Uterus (tissue), 4 donors: ENCODE measurements around the gene DNAI7. TPM values are rescaled to one million over a fixed set of nuclear protein-coding genes. Genes with fewer than 3 reads are reported as not detected.

Source experiments
- DNase-seq, 2 donors: peaks; one replicate each; pipeline ENCODE4 v3.0.0-alpha.2; 2019 to 2020
- H3K27ac ChIP-seq, 2 donors: fragments of 200-600 bp; sonication (generic); 1 replicate in 1 of 2; 2 replicates in 1 of 2; pipeline ENCODE4 v1.5.1; 2016 to 2018
- H3K27me3 ChIP-seq, 2 donors: fragments of 200-600 bp; sonication (generic); one replicate each; pipeline ENCODE4 v1.5.1; 2018 to 2019; ENCODE audit warnings: control low read depth in 1 of 2
- H3K36me3 ChIP-seq, 2 donors: fragments of 200-600 bp; sonication (generic); one replicate each; pipeline ENCODE4 v1.5.1; 2019; ENCODE audit warnings: control low read depth in 1 of 2
- H3K4me1 ChIP-seq, 2 donors: fragments of 200-600 bp; sonication (generic); one replicate each; pipeline ENCODE4 v1.5.1; 2018 to 2019; ENCODE audit warnings: control low read depth in 1 of 2
- H3K4me3 ChIP-seq, 2 donors: fragments of 200-600 bp; sonication (generic); 1 replicate in 1 of 2; 2 replicates in 1 of 2; pipeline ENCODE4 v1.5.1; 2018 to 2019; ENCODE audit warnings: mild to moderate bottlenecking in 1 of 2
- H3K9me3 ChIP-seq, 2 donors: fragments of 200-600 bp; sonication (generic); one replicate each; pipeline ENCODE4 v1.5.1; 2019; ENCODE audit warnings: control low read depth in 1 of 2
- POLR2A ChIP-seq, 2 donors: fragments of 450-650 bp; IDR thresholded peaks; one replicate each; pipeline ENCODE4 v1.6.1; 2016; ENCODE audit warnings: antibody characterized with exemption in 2 of 2, mild to moderate bottlenecking in 1 of 2, moderate library complexity in 1 of 2
- intact Hi-C: fragments of 100-400 bp; cut with DNase I; formaldehyde crosslinking; loops from one replicate; pipeline ENCODE4 v1.15.1; 2023; ENCODE audit warnings: low total_unique reads
- total RNA-seq, 4 donors: library from RNA; depleted of rRNA in 3 of 4; stranded (reverse); fragments of >200 nt in 3 of 4; gene quantifications; one replicate each; pipeline versions ENCODE4 v1.1.0 to v1.2.4, GENCODE V29; 2014 to 2023
- TF ChIP-seq, protein P1 (sequence below), 4 experiments: fragments of 200-600 bp in 2 of 4; fragments of 450-650 bp in 2 of 4; sonication (generic) in 2 of 4; IDR thresholded peaks; one replicate each; pipeline ENCODE4 v1.5.1; 2016 to 2019; ENCODE audit warnings: antibody characterized with exemption in 4 of 4, mild to moderate bottlenecking in 2 of 4, moderate library complexity in 1 of 4
- donor health status: DM: yes; HTN: yes; CAD: no.

Gene DNAI7
- total RNA-seq, 4 donors from 2014 or later: 0.77 to 5.2 (median 4.8) TPM; not detected in 1

DNA sequence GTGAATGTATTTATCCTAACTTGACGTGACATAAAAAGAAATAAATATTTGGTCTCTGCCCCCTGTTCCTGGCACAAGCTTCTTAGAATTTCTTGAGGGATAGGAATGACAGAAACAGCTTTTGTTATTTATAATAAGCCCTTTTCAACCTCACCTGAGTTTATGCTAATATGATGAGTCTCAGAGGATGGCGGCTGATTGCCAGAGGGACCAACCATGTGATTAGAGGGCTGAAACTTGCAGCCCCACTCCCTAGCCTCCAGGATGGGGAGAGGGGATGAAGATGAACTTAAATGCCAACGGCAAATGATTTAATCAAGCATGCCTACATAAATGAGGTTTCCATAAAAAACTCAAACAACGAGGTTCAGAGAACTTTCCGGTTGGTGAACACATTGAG lies 42.9 kb downstream of the DNAI7 start:
- Histone ChIP-seq H3K4me1 (no peaks in the 10 kb centered on the region), H3K36me3 (no peaks in the 10 kb centered on the region), H3K4me3 (no peak overlapping the region), H3K27ac (no peak overlapping the region), H3K27me3 (no peaks in the 10 kb centered on the region), H3K9me3 (no peaks in the 10 kb centered on the region)
- TF ChIP-seq, protein P1, sequence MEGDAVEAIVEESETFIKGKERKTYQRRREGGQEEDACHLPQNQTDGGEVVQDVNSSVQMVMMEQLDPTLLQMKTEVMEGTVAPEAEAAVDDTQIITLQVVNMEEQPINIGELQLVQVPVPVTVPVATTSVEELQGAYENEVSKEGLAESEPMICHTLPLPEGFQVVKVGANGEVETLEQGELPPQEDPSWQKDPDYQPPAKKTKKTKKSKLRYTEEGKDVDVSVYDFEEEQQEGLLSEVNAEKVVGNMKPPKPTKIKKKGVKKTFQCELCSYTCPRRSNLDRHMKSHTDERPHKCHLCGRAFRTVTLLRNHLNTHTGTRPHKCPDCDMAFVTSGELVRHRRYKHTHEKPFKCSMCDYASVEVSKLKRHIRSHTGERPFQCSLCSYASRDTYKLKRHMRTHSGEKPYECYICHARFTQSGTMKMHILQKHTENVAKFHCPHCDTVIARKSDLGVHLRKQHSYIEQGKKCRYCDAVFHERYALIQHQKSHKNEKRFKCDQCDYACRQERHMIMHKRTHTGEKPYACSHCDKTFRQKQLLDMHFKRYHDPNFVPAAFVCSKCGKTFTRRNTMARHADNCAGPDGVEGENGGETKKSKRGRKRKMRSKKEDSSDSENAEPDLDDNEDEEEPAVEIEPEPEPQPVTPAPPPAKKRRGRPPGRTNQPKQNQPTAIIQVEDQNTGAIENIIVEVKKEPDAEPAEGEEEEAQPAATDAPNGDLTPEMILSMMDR (IDR thresholded peaks at IDR 0.05): no peak
- no peak for TF ChIP-seq POLR2A (IDR thresholded peaks at IDR 0.05)
- DNase-seq: no peak
- intact Hi-C loops: no loop called here

DNA sequence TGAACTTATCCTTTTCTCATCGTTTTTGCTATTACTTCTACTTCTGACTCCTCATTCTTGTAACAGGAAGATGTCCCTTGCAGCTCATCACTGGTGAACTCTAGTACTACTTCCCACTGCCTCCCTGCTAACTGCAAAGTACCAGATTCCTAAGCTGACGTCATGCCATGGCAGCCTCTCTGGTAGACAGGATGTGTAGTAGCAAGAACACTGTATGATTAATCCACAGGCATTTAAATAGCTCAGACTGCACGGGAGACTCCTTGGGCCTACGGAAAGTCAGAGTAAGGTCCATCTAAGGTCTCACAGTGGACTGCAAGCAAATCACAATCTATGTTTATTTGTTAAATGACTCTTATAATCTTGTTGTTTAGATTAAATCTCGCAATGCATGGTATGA lies 43.5 kb downstream of the DNAI7 start:
- DNase-seq: peak; percentile 38 to 54
- intact Hi-C loops: no loop called here
- no peaks in the 10 kb centered on the region for H3K9me3 ChIP-seq
- no peaks in the 10 kb centered on the region for H3K4me1 ChIP-seq
- H3K27ac ChIP-seq: no peak overlapping the region
- no peaks in the 10 kb centered on the region for H3K36me3 ChIP-seq
- no peaks in the 10 kb centered on the region for H3K27me3 ChIP-seq
- no peak overlapping the region for H3K4me3 ChIP-seq
- TF ChIP-seq POLR2A (IDR thresholded peaks at IDR 0.05): no peak
- TF ChIP-seq, protein P1 (IDR thresholded peaks at IDR 0.05): no peak

DNA sequence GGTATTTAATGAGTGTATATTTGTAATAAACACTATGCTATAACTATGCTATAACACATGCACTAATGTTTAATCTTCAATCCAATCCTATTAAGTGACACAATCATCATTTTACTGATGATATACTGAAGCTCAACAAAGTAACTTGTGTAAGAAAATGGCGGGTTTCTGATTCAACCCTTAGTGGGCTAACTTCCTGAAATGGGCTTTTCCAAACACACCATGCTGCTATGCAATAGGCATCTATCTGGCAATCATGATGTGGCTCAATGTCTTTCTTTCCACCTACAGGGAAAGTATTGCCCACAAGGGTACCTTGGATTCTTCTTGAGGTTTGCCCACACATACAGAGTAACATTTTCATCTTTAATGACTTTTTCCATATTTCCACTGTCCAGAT lies 48.3 kb downstream of the DNAI7 start:
- H3K9me3 ChIP-seq: no peaks in the 10 kb centered on the region
- no peak overlapping the region for H3K27ac ChIP-seq
- H3K36me3 ChIP-seq: no peaks in the 10 kb centered on the region
- no peak for DNase-seq
- no peak overlapping the region for H3K4me3 ChIP-seq
- intact Hi-C loops: no loop called here
- H3K4me1 ChIP-seq: no peaks in the 10 kb centered on the region
- TF ChIP-seq, protein P1 (IDR thresholded peaks at IDR 0.05): no peak
- no peak for TF ChIP-seq POLR2A (IDR thresholded peaks at IDR 0.05)
- H3K27me3 ChIP-seq: no peaks in the 10 kb centered on the region

GRCh38 chr12:25135531-25136154 lies 59.3 kb downstream of the DNAI7 start:
- no peaks in the 10 kb centered on the region for H3K36me3 ChIP-seq
- DNase-seq: no peak
- H3K4me1 ChIP-seq: no peaks in the 10 kb centered on the region
- no peaks in the 10 kb centered on the region for H3K27me3 ChIP-seq
- H3K27ac ChIP-seq: no peak overlapping the region
- intact Hi-C loops: no loop called here
- H3K9me3 ChIP-seq: no peaks in the 10 kb centered on the region
- TF ChIP-seq, protein P1 (IDR thresholded peaks at IDR 0.05): no peak
- TF ChIP-seq POLR2A (IDR thresholded peaks at IDR 0.05): no peak
- no peak overlapping the region for H3K4me3 ChIP-seq

DNA sequence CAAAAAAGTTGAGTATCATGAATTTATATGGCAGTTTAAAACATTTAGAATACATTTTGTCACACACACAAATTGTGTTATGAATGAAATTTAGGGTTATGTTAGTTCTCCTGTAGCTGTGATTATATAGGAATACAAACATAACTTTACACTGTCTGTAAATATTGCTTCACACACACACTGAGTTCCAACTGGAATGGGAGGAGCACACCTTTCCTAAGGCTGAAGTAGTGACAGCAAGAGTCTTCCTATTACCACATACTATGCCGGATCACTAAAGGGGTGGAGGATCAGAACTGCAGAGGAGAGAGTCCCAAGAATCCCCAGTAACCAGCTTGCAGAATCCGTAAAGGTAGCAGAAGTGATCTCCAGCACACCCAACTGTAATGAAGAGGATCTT lies 63.7 kb downstream of the DNAI7 start:
- no peak overlapping the region for H3K27ac ChIP-seq
- no peak for DNase-seq
- no peaks in the 10 kb centered on the region for H3K27me3 ChIP-seq
- intact Hi-C loops: no loop called here
- no peaks in the 10 kb centered on the region for H3K36me3 ChIP-seq
- H3K4me3 ChIP-seq: no peak overlapping the region
- H3K9me3 ChIP-seq: no peaks in the 10 kb centered on the region
- TF ChIP-seq, protein P1 (IDR thresholded peaks at IDR 0.05): no peak
- no peak for TF ChIP-seq POLR2A (IDR thresholded peaks at IDR 0.05)
- no peaks in the 10 kb centered on the region for H3K4me1 ChIP-seq
